ENCODE data around the gene PPP2R2D. TPM values are rescaled to one million over a fixed set of nuclear protein-coding genes. Genes with fewer than 3 reads are reported as not detected.

The PPP2R2D gene
- total RNA-seq, 1 experiment from 2014 or later: 23.5 TPM

DNA sequence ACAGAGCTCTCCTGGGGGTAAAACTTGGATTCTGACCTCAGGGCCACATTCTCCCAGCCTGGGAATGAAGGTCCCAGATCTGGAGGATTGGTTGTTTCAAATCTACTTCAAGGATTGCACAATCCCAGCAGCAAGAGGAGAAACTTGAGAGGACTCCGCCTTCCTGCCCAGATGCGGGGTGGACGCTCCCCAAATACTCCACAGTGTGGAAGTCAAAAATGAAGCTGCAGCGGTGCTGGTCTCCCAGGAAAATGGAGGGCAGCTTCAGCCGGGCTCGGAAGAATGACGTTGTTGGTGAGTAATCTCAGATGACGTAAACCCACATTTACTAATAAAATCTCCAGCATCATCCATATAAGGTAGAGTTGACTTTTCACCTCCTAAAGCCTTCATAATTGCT lies 31.5 kb upstream of the PPP2R2D start:
- H2AFZ ChIP-seq: no peak overlapping the region
- intact Hi-C loops (cut with micrococcal nuclease; ENCODE audit: unreplicated experiment): no loop called here
- ChIA-PET CTCF (no interaction called here), POLR2A (ENCODE audit: unreplicated experiment) (no interaction called here)
- H3K4me3 ChIP-seq: no peak overlapping the region
- DNase-seq: no peak
- H3K36me3 ChIP-seq (ENCODE audit: low read depth): no peaks in the 10 kb centered on the region
- H3K27ac ChIP-seq: no peak overlapping the region
- H4K20me1 ChIP-seq (ENCODE audit: insufficient read depth): no peaks in the 10 kb centered on the region
- no peaks in the 10 kb centered on the region for H3K79me2 ChIP-seq (ENCODE audit: low read depth)
- H3F3A ChIP-seq (ENCODE audit: insufficient read depth, low read depth): no peaks in the 10 kb centered on the region
- no peak for TF ChIP-seq EZH2 (IDR thresholded peaks at IDR 0.05; ENCODE audit: low read depth)
- TF ChIP-seq CTCF (conservative IDR thresholded peaks at IDR 0.05): no peak
- BruUV-seq (replicated peaks): no TSS peak
- peaks cover 82% of the 10 kb centered on the region for H3K27me3 ChIP-seq (ENCODE audit: insufficient read depth, low read depth)
- H3K9me3 ChIP-seq (ENCODE audit: insufficient read depth, low read depth): no peaks in the 10 kb centered on the region
- no peaks in the 10 kb centered on the region for H3K9me2 ChIP-seq (ENCODE audit: insufficient read depth)
- H3K4me1 ChIP-seq (replicated peaks; ENCODE audit: insufficient read depth): no peaks in the 10 kb centered on the region
- no peak overlapping the region for H3K4me2 ChIP-seq

DNA sequence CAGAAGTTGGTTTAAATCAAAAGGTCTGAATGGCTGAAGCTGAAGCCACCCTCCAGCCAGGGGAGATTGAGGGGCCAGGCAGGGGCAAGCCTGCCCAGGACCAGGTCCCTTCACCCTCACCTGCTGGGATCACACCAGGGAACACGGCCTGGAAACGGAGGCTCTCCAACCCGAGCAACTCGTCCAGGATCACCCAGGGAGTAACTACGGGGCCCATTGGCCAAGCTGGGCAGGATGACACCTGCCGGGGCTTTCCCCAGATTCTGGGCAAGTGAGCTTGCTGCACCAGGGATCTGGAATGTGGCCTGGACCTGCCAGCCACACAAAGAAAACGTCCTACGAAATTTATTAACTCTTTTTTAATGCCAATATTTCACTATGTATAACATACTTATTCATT lies 30.4 kb upstream of the PPP2R2D start:
- no peaks in the 10 kb centered on the region for H3K36me3 ChIP-seq (ENCODE audit: low read depth)
- CTCF ChIA-PET: no interaction called here
- no peaks in the 10 kb centered on the region for H3K9me3 ChIP-seq (ENCODE audit: insufficient read depth, low read depth)
- no peak overlapping the region for H3K27ac ChIP-seq
- BruUV-seq (replicated peaks): no TSS peak
- no peak overlapping the region for H3K4me2 ChIP-seq
- H2AFZ ChIP-seq: no peak overlapping the region
- no peaks in the 10 kb centered on the region for H4K20me1 ChIP-seq (ENCODE audit: insufficient read depth)
- no peaks in the 10 kb centered on the region for H3K9me2 ChIP-seq (ENCODE audit: insufficient read depth)
- POLR2A ChIA-PET (ENCODE audit: unreplicated experiment): no interaction called here
- no peaks in the 10 kb centered on the region for H3K79me2 ChIP-seq (ENCODE audit: low read depth)
- intact Hi-C loops (cut with micrococcal nuclease; ENCODE audit: unreplicated experiment): no loop called here
- H3K4me1 ChIP-seq (replicated peaks; ENCODE audit: insufficient read depth): no peaks in the 10 kb centered on the region
- no peak for DNase-seq
- H3K27me3 ChIP-seq (ENCODE audit: insufficient read depth, low read depth): peaks cover 77% of the 10 kb centered on the region
- TF ChIP-seq EZH2 (IDR thresholded peaks at IDR 0.05; ENCODE audit: low read depth) (no peak), CTCF (conservative IDR thresholded peaks at IDR 0.05) (no peak)
- H3F3A ChIP-seq (ENCODE audit: insufficient read depth, low read depth): no peaks in the 10 kb centered on the region
- H3K4me3 ChIP-seq: no peak overlapping the region

DNA sequence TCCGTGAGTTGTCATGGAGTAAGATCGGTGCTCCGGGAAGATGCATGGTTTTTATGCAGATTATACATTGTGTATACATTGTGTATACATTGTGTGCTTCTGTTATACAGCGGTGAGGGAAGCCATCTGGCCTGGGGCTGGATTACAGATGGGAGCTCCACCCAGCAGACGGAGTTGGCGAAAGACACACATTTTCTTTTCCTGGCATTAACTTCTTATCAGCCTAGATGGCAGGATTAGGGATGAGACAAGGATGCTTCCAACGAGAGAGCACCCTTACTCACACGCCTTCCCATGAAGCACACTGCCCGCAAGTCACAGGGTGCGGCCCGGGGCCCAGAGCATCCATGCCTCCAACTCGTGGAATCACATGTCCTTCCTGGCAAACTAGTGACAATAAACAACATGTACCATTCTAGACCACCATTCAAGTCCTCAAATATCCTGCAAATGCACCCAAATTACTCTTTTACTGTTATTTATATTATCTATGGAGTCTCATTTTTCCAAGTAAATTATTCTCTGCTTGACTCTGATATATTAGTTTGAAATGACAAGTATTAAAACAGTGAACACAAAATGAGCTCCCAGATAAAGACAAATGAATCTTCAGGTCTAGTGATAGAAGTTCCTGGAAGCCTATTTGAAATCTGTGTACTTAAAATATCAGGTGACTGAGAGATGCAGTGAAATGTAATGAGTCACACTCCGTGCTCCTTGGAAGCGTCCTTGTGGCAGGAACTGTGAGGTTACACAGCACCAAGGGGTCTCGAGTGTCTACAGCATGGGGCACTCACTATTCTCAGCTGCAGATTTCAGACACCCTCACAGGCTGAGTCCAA lies 29.8 kb upstream of the PPP2R2D start:
- intact Hi-C loops (cut with micrococcal nuclease; ENCODE audit: unreplicated experiment): no loop called here
- Histone ChIP-seq H2AFZ (no peak overlapping the region), H3K27ac (no peak overlapping the region), H3F3A (ENCODE audit: insufficient read depth, low read depth) (no peaks in the 10 kb centered on the region), H3K4me1 (replicated peaks; ENCODE audit: insufficient read depth) (no peaks in the 10 kb centered on the region), H3K27me3 (ENCODE audit: insufficient read depth, low read depth) (peaks cover 77% of the 10 kb centered on the region), H3K36me3 (ENCODE audit: low read depth) (no peaks in the 10 kb centered on the region), H3K9me3 (ENCODE audit: insufficient read depth, low read depth) (no peaks in the 10 kb centered on the region), H3K4me3 (no peak overlapping the region), H3K4me2 (no peak overlapping the region), H4K20me1 (ENCODE audit: insufficient read depth) (no peaks in the 10 kb centered on the region), H3K9me2 (ENCODE audit: insufficient read depth) (no peaks in the 10 kb centered on the region), H3K79me2 (ENCODE audit: low read depth) (no peaks in the 10 kb centered on the region)
- BruUV-seq (replicated peaks): no TSS peak
- TF ChIP-seq CTCF (conservative IDR thresholded peaks at IDR 0.05) (no peak), EZH2 (IDR thresholded peaks at IDR 0.05; ENCODE audit: low read depth) (no peak)
- ChIA-PET POLR2A (ENCODE audit: unreplicated experiment) (no interaction called here), CTCF (no interaction called here)
- DNase-seq: no peak

Measured in PC-9 (cell line).